GM13976 (cell line): ENCODE measurements around the gene BRI3BP.
"Not testable (repeated sequence)": the region's sequence is repeated elsewhere in the genome, so short reads cannot be mapped to it uniquely, and the experiment has no call there.

Experiments used
- DNase-seq: peaks from one replicate; pipeline ENCODE4 v3.0.0; 2012; ENCODE audit warnings: low spot score
- in situ Hi-C: fragments of 300-500 bp; cut with MboI; formaldehyde crosslinking; loops from one replicate; pipeline ENCODE4 v1.12.0; 2022; ENCODE audit warnings: low sequenced_read_pairs, mixed read lengths, inconsistent platforms; ENCODE audit not compliant: unreplicated experiment
- TF ChIP-seq, protein P1 (sequence below): IDR thresholded peaks from 2 replicates; pipeline ENCODE4 v1.5.1; 2012; ENCODE audit warnings: borderline replicate concordance, mild to moderate bottlenecking; ENCODE audit not compliant: insufficient read depth; ENCODE audit errors: extremely low read depth, missing control alignments, control extremely low read depth

BRI3BP gene

GRCh38 chr12:125025606-125026235 is 32.3 kb downstream of the BRI3BP start:
- no peak for DNase-seq
- TF ChIP-seq, protein P1, sequence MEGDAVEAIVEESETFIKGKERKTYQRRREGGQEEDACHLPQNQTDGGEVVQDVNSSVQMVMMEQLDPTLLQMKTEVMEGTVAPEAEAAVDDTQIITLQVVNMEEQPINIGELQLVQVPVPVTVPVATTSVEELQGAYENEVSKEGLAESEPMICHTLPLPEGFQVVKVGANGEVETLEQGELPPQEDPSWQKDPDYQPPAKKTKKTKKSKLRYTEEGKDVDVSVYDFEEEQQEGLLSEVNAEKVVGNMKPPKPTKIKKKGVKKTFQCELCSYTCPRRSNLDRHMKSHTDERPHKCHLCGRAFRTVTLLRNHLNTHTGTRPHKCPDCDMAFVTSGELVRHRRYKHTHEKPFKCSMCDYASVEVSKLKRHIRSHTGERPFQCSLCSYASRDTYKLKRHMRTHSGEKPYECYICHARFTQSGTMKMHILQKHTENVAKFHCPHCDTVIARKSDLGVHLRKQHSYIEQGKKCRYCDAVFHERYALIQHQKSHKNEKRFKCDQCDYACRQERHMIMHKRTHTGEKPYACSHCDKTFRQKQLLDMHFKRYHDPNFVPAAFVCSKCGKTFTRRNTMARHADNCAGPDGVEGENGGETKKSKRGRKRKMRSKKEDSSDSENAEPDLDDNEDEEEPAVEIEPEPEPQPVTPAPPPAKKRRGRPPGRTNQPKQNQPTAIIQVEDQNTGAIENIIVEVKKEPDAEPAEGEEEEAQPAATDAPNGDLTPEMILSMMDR = no peak
- in situ Hi-C loops = no loop called here

DNA sequence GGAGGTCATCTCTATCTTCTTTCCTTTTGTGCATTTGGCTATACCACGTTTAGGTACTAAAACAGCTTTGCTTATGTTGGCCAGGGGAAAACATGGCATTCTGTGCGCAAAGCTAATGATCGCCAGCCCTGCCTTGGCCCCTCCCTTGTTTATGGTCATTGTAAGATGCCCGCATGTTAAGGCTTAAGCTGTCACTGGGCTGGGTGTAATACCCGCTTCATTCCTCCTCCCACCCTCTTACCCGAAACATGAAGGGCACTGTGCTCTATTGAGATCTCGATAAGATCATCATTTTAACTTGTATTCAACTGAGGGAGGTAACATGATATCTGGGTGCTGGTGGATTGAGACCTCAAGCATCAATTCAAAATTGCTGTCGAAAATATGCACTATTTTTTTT is 34.7 kb downstream of the BRI3BP start:
- no peak for DNase-seq
- in situ Hi-C loops = no loop called here

DNA sequence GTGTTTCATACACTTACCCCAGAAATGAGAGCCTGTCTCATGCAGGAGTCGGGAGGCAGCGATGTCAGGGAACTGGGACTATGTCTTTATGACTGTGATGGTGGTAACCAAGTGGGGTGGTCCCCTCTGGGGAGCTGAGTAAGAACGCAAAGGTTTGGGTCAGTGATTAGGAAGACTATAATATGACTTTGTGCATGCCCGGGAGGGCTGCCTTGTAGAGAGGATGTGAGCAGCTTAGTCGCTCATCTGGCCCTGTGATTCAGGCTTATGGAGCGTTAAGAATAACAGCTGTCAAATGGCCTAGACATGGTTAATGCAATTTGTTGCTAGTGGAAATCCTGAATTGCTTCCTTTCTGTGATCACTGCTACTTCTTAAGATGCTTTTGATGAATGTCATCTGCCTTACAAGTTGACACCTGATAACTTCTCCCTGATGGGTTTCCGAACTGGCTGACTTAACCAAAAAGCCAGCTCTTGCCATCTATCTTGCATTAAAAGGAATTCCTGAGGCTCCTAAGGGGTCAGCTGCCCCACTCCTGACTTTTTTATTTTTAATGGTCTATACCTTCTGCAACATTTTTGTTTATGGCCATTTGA is 36.4 kb downstream of the BRI3BP start:
- in situ Hi-C loops = no loop called here
- DNase-seq = no peak
- TF ChIP-seq, protein P1 = no peak

More for the DNA sequence above, 34.7 kb downstream of the BRI3BP start:
- TF ChIP-seq, protein P1 = no peak

DNA sequence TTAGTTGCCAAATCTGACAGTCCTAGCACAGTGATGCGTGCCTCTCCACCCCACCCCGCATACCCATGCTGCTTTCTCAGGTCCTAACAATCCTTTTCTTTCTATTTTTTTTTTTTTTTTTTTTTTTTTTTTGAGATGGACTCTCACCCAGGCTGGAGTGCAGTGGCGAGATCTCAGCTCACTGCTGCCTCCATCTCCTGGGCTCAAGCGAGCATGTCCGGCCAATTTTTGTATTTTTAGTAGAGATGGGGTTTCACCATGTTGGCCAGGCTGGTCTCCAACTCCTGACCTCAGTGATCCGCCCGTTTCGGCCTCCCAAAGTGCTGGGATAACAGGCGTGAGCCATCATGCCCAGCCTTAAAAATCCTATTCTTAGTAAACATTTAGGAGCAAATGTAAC is 38.0 kb downstream of the BRI3BP start:
- in situ Hi-C loops, DNase-seq: not testable (repeated sequence)

GRCh38 chr12:125032466-125033152 is 39.2 kb downstream of the BRI3BP start:
- TF ChIP-seq, protein P1 = no peak
- in situ Hi-C loops = no loop called here
- DNase-seq = no peak

DNA sequence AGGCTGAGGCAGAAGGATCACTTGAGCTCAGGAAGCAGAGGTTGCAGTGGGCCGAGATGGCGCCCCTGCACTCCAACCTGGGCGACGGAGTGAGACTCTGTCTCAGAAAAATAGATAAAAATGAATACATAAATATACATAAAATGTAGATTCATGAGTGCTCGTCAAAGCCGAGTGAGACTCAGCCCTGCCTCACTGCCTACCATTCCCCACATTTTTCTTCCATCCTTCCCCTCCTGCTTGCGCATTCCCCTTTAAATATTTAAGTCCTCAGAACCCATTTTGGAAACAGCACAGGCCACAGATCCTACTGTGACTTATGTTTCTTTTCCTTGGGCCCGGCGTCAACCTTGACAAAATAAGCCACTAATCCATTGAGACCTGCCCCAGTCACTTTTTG is 39.8 kb downstream of the BRI3BP start:
- TF ChIP-seq, protein P1 = no peak
- in situ Hi-C loops = no loop called here
- DNase-seq = no peak

- DNase-seq = no peak
- in situ Hi-C loops = no loop called here
- TF ChIP-seq, protein P1 = no peak
These were observed 45.7 kb downstream of the BRI3BP start for GRCh38 chr12:125038976-125039625.
